NCI-H2196 treated with DMSO at 0.1 percent for 48 hours (cell line): ENCODE measurements around the gene TOR2A.

Source experiments
- DNase-seq: peaks from one replicate; lab custom pipeline; 2025; ENCODE audit not compliant: unreplicated experiment; lab: John Stamatoyannopoulos, UW

The TOR2A gene

GRCh38 chr9:127721391-127721821, 13.7 kb downstream of the TOR2A start:
- no peak for DNase-seq

DNA sequence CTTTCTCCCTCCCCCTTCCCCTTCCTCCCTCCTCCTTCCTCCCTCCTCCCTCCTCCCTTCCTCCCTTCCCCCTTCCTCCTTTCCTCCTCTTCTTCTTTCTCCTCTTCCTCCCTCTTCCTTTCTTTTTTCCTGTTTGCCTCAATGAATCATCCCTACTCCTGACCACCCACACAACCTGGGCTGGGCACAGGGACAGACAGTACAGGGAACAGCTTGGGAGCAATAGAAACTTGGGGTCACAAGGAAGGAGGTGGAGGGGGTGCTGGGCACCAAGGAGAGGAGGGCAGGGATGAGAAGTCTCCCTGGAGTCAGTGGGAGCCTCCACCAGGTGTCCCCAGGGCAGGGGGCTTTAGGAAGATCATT, 14.2 kb downstream of the TOR2A start:
- DNase-seq: no peak

DNA sequence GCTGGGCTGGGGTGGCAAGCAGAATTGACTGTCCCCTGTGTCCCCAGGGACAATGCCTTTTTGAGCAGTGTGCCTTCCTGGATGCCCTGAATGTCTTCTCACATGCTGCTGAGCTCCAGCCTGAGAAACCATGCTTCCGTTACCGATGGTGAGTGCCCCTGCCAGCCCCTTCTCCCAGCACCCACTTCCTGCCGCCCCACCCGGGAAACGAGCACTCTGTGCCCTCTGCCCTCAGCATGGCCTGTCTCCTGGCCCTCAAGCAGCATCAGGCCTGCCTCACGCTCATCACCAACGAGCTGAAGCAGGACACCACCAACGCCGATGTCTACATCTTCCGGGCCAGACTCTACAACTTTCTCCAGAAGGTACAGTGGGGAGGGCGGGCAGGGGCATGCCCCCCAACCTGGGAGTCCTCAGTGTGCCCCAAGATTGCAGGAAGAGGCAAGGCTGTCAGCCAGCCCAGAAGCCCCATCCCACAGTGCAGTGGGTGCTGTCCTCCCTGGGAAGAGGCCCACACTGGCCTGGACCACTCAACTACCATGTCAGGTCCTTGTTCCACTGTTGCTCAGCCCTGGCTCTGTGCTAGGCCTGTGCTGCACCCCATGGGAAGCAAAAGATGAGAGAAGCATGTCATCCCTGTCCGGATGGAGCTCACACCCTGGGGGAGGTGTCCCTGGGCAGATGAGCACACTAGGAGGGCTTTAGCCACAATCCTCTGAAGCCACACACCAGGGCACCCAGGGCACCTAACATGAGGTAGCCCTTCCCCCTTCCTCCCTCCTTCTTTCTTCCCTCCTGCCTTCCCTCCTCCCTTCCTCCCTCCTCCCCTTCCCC, 14.8 kb downstream of the TOR2A start:
- DNase-seq: no peak

DNA sequence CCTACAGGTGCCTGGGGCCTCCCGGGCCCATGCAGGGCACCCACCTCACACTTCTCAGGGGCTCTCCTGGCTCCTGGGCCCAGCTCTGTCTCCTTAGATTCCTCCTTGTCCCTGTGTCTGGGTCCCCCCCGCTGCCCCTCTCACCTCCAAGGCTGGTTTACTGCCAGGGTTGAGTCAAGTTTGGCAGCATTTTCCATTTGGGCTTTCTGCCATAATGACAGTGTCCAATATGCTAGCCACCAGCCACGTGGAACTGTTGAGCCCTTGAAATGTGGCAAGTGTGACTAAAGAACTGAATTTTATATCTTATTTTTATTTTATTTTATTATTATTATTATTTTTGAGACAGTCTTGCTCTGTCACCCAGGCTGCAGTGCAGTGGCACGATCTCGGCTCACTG, 17.3 kb downstream of the TOR2A start:
- no peak for DNase-seq

GRCh38 chr9:127716412-127716811, 18.7 kb downstream of the TOR2A start:
- DNase-seq: no peak

DNA sequence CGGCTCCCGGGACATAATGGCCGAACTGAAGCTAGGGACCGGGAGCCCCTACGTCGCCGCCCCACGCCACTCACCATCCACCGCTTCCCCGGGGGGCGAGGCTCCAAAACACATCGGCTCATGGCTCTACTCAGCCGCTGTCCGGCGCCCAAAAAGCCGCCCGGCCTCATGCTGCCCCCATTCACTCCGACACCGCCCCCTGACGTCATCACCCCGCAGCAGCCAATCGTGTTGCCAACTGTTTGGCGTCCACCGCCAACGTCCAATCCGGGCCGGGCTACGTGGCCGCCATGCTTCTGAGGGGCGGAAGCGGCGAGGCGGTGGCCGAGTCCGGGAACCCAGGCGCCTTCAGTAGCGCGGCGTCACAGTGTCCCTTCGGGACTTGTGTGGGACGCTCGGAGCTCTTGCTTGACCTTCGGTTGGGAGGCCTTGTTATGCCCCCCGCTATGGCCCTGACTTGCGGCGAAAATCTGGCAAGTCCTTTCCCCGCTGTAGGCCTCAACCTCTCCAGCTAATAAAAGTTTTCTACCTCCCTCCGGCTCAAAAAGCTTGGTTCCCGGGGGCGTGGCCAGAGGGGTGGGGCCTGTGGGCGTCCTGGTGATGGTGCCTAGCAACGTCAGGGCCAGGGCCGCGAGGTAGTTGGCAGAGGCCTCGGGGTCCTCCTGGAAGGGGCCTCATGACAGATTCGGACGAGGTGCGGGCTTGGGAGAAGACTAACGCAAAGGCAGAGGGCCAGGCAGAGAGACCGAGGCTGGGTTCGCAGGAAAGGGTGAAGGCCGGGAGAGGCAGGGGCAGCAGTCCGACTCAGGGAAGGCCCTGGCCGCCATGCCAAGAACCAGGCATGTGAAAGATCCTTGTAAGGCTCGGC, 19.4 kb downstream of the TOR2A start, which contains the start of the genes PTRH1 and TTC16:
PTRH1 (minus strand) TSS at position 194 of the 868 bp plus-strand sequence; CDS start at position 170, 24 bp downstream.
TTC16 (plus strand) TSS at position 610 of the 868 bp plus-strand sequence; CDS start at position 677, 67 bp downstream.
- peak; percentile 87 for DNase-seq

DNA sequence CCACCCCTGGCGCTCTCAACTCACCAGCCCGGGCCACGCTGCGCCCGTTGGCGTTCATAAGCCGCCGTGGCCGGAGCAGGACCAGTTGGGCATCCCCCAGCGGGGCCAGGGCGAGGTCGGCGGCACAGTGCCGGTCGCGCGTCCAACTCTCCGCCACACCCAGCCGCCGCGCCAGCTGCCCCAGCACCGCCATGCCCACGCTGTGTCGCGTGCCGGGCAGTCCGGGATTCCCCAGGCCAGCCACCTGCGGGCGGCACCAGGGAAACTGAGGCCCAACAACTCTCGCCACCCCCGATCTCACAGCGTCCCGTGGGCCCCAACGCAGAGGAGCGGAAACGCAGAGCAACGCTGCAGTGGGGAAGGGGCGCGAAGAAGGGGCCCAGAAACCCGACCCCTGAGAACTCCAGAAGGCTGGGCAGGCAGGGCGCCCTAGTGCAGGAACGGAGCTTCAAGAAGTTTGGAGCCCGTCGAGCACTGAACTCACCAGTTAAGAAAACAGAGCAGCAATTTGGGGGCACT, 20.1 kb downstream of the TOR2A start:
- no peak for DNase-seq

GRCh38 chr9:127714020-127714750, 20.9 kb downstream of the TOR2A start:
- DNase-seq: no peak

GRCh38 chr9:127712867-127713266, 22.2 kb downstream of the TOR2A start:
- no peak for DNase-seq

DNA sequence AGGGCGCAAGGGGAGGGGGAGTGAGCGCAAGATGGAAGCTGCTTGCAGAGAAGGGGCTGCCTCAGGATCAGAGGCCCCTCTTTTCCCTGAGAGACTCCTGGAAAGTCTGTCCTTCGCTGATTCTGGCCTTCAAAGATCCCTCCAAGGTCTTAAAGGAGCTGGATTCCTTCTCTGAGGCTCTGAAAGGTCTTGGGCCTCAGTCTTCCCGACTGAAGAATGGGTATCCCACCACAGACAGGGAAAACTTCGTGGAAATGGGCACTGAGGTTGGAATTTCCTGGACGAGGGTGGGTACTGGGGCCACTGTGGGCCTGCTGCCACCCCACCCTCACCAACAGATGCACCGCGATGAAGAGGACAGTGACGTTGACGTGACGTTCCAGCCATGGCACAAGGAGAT, 22.7 kb downstream of the TOR2A start:
- DNase-seq: no peak

GRCh38 chr9:127711831-127712274, 23.2 kb downstream of the TOR2A start:
- DNase-seq: no peak

GRCh38 chr9:127711226-127711701, 23.8 kb downstream of the TOR2A start:
- DNase-seq: no peak

DNA sequence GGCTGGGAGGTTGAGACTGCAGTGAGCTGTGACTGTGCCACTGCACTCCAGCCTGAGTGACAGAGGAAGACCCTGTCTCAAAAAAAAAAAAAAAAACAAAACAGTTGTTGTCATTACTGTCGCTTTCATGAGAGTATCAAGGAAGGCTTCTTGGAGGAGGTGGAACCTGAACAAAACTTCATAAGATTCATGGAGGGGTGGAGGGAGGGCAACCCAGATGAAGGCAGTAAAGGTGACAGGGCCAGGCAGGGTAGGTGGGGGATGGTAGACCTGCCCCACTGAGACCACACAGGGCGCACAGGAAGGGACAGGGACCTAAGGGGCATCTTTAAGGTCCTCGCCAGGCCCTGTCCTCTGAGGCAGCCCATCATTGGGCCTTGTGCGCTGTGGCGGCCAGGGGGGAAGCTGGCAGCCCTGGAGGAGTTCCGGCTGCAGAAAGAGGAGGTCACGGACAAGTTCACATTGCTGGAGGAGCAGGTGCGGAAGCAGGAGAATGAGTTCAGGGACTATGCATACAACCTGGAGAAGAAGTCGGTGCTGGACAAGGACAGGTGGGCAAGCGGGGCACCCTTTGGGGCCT, 24.8 kb downstream of the TOR2A start:
- DNase-seq: no peak

GRCh38 chr9:127708952-127709587, 26.0 kb downstream of the TOR2A start:
- no peak for DNase-seq

- DNase-seq: no peak
These were observed 27.3 kb downstream of the TOR2A start for GRCh38 chr9:127707766-127708165.

DNA sequence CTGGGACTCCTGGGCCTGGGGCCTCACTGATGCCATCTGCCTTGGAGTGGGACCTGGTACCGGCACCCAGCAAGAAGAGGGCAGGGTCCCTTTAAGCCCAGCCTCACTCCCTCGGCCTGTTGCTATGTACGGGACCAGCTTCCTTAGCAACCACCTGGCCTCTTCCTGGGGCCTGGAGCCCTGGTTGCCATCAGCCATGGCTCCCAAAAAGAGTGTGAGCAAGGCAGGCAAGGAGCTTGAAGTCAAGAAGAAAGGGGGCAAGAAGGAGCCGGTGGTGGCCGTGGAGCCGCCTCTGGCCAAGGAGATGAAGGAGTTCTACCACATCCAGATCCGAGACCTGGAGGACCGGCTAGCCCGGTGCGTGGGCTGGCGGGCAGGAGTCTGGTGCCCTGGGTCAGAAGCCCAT, 28.3 kb downstream of the TOR2A start, which contains the start of gene CFAP157:
CFAP157 (plus strand) TSS at position 153 of the 406 bp plus-strand sequence; CDS start at position 197, 44 bp downstream.
- DNase-seq: peak; percentile 29

DNA sequence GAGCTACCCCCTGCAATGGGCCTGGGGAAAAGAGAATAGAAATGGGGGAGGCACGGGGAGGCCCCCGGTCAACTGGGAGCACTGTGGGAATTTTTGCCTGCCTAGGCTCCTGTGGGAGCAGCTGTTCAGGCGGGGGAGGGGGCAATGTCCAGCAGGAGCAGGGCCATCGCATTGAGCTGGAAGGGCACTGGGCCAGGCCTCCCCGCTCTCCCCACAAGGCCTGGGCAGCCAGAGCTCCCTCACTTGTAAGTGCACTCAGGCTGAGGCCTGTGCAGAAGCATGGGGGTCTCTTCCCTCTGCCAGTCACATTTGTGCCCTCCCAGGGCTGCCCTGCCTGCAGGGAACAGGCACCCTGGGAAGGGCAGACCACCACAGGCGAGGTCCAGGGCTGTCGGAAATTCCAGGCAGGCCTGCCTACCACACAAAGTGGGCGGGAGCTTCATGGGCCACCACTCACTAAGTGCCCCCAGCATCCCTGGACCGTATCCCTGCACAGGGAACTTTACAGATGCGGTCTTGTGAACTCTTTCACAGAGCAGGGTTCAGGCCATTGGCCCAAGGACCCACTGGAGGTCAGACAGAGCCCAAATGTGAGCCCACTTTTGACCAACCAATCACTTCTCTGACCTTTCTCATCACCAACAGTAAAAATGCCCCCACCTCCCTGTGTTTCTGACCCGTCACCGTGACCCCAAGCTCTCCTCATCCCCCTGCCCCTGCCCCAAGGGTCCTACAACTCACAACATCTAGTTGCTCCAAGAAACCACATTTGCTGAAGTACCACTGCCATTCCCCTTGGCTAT, 29.3 kb downstream of the TOR2A start:
- DNase-seq: no peak

DNA sequence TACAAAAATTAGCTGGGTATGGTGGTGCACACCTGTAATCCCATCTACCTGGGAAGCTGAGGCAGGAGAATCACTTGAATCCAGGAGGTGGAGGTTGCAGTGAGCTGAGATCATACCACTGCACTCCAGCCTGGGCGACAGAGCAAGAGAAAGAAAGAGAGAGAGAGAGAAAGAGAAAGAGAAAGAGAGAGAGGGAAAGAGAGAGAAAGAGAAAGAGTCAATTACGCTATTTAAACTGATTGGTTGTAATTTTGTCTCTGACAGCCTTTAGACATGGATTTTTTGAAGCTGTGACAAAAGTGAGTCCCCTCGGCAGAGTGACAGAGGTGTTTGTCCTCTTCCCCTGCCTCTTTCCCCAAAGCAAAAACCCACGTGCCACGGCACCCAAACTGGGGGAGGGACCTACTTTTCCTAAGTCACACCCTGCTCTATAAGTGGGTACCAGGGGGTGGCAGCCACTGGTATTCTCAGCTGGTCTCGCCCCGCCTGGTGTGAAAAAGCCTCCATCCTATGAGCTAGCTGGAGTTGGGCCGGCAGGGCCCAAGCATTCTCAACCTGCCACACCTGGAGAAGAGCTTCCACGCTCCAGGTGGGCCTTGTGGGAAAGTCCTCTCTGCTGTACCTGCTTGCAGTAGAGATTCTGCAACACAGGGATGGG, 31.7 kb downstream of the TOR2A start:
- no peak for DNase-seq
